AG08396 (cell line): Measurements from ENCODE around the gene WDR26.
"Not testable (repeated sequence)": the region's sequence is repeated elsewhere in the genome, so short reads cannot be mapped to it uniquely, and the experiment has no call there.

Experiments
- DNase-seq: peaks from one replicate; pipeline ENCODE4 v3.0.0; 2012; ENCODE audit warnings: low spot score, mixed read lengths

WDR26 gene

DNA sequence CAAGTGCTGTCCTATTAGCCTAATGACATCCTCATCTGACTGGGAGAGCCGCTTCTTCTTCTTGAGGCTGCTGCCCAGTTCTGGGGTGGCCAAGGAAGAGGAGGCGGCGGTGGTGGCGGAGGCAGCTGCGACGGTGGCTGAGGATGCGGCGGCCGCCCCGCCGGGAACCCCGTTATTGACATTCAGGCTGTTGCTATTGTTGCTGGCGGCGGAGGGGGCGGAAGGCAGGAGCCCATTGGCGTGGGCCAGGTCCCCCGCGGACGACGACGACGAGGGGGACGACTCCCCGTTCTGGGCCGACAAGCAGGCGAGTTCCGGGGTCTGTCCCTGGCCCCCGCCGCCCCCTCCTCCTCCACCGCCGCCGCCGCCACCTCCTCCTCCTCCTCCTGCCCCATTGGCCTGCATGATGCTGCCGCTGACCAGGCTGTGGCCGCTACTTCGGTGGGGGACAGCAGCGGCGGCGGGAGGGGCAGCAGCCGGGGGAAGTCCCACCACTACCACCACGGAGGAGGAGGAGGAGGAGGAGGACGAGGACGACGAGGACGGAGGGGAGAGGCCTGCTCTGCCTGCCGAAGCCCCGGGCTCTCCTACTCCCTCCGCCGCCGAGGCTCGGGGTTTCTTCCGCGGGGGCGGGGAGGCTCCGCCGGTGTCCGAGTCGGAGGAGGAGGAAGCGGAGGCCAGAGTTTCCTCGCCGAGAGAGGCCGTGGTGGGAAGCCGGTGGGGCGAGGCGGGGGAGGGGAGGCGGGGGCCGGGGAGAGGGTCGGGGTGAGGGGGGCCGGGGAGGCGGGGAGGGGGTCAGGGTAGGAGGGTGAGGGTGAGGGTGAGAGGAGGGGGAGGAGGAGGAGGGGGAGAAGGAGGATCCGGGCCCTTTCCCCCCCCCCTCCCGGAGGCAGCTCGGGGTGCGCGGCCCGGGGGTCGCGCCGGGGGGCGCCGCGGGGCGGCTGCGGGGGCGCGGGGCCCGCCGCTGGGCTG, 610 bp downstream of the WDR26 start:
- DNase-seq, result peak; percentile 34

GRCh38 chr1:224433041-224433691, 1.4 kb downstream of the WDR26 start:
- peak; percentile 25 for DNase-seq

- no peak for DNase-seq
Observed at GRCh38 chr1:224432672-224433040, 1.9 kb downstream of the WDR26 start.

DNA sequence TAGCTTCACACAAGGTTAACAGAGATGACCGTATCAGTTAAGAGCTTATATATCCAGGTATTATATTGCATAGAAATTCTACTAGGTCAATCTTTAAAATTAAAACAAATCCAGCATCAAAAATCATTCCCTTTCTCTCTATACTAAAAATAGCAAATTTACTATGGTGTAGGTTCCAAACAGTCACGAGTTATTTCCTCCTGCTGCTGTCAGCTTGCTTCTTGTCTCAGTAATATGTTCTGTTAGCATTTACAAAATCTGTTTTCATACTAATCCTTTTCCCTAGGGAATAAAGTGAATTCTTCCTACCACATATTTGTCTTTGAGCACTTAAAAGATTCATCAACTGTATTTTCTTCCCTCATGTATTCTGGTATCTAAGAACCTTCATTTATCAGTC, 2.5 kb downstream of the WDR26 start:
- DNase-seq, result no peak

GRCh38 chr1:224431726-224432125, 2.9 kb downstream of the WDR26 start:
- DNase-seq, result no peak

DNA sequence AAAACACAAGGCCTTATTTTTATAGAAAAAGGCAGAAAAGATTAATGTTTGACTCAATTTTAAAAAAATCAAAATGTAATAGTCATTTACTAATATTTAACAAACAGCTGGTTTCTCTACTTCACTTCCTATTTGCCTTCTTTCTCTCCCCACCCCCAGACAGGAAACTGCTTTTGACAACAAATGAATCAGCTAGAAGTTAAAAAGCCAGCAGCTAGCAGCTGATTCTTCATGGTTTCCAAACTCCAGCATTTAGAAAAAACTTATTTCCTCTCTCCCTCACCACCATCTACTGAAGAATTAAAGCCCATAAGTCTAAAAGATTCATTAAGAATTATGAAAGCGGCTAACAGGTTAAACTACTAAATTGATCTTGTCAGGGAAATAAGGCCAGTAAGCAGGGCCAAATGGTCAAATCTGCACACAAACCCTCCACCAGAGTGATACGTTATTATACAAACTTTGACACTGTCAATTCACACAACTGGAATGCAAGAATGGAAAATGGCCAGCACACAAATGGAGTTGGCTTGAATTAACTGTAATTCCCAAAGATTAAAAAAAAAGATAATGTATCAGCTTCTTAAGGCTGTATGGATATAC, 4.0 kb downstream of the WDR26 start:
- peak; percentile 42 for DNase-seq

GRCh38 chr1:224429616-224430326, 4.8 kb downstream of the WDR26 start:
- no peak for DNase-seq

DNA sequence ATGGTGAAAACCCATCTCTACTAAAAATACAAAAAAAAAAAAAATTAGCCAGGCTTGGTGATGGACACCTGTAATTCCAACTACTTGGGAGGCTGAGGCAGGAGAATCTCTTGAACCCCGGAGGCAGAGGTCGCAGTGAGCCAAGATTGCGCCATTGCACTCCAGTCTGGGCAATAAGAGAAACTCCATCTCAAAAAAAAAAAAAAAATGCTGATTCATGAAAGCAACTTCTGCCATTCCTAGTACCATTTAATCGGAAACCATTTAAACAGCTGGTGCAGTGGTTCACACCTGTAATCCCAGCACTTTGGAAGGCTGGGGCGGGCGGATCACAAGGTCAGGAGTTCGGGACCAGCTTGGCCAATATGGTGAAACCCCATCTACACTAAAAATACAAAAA, 5.9 kb downstream of the WDR26 start:
- not testable (repeated sequence) for DNase-seq

DNA sequence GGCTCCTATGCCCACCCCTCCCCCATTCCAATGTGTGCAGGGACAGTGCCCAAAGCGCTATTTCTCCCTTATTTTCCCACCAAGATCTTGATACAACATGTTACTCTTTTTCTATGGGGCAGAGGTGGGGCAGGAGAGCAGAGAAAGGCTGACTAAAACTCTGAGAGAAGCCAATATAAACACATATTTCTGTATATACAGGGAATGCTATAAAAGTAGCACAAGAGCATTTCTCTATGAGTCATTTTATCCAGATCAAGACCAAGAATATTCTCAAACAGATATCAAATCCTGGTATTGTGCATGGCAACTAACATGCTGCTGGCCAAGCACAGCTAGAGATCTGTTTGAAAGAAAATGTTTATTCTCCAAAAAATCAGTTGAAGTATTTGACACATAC, 7.3 kb downstream of the WDR26 start:
- DNase-seq, result peak; percentile 73

DNA sequence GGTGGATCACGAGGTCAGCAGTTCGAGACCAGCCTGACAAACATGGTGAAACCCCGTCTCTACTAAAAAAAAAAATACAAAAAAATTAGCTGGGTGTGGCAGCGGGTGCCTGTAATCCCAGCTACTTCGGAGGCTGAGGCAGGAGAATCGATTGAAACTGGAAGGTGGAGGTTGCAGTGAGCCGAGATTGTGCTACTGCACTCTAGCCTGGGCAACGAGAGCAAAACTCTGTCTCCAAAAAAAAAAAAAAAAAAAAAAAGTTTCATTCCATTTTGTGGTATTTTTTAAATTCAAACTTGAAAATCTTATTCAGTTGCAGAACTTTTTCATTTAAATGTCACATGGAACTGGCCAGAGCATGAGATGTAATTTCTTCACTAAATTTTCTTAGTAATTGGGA, 7.7 kb downstream of the WDR26 start:
- DNase-seq, result not testable (repeated sequence)

DNA sequence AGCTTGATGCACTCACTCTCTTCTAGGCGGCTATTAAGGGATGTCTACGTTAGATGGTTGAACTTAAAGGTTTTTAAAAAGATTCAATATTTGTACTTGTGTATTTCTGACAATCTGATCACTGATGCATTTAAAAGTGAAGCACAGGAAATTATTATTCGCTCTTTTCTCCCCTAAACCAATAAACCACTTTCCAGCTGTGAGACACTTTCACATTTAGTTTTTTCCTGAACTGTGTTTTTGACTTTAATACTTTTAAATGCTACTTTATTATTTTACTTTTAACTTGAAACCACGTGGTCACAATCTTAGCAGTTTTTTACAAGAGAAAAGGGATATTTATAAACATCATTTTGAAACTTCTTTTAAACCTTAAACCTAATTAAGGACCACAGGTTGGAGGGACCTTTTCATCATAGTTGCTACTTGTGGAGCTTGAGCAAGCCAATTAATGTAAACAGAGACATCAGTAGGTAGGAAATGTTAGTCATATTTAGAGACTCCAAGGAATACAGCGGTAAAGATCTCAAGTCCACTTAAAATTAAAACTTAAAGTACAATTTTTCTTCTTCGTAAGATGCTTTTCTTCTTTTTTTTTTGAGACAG, 9.2 kb downstream of the WDR26 start:
- DNase-seq, result no peak

DNA sequence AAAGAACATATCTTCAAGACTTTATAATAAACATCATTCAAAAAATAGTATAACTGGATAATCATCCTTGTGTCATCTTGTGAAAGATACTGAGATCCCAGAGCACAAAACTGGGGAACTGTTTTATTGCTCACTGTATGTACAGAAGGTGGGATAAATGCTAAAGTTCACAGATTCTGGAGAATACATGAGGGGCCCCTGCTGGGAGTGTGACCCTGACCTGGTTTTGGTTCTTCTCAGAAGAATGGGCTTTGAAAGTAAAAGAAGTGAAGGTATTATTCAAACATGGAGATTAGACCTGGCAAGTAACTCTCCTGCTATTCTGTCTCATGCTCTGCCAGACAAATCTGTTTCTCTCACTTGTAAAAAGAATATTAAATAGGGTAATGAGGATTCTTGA, 14.5 kb downstream of the WDR26 start:
- no peak for DNase-seq

DNA sequence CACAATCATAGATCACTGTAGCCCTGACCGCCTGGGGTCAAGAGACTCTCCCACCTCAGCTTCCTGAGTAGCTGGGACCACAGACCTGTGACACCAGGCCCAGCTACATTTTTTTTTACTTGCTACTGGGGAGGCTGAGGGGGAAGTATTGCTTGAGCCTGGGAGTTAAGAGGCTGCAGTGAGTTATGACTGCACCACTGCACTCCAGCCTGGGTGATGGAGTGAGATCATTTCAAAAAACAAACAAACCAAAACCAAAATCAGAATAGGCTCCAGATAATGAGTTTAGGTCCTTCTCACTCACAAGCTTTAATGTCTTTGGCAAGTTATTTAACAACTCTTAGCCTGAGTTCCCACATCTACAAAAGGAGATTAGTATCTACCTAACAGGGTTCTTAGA, 22.8 kb downstream of the WDR26 start:
- no peak for DNase-seq

DNA sequence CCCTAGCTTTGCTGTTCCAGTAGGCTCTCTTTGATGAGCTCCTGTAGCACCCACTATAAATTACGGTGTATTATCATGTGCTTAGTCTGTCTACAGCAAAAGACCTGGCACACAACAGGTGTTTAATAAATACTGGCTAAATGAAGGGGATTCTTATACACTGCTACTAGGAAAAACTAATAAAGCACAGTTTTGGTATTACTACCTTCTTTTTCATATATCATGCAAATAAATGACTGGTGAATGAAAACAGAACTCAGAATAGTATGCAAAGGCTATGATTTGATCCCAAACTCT, 26.4 kb downstream of the WDR26 start:
- DNase-seq, result no peak

GRCh38 chr1:224407571-224408293, 26.9 kb downstream of the WDR26 start:
- no peak for DNase-seq

DNA sequence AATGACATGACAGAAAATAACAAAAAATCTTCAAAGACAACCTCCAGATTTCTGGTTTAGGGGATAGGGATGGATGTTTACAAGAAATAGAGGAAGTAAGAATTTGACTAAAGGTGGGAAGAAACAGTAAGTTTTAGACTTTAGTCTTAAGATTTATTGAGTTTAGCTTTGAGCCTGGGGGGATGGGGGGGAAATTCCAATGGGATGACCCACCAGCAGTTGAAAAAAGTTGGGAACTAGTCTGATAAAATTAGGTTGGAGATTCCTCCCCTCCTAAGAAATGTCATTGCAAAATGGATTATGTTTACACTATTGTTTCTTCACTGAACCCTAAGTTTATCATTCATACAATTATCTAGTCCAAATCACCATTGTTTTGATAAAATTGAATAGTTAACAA, 28.4 kb downstream of the WDR26 start:
- DNase-seq, result no peak

GRCh38 chr1:224405604-224405970, 29.0 kb downstream of the WDR26 start:
- no peak for DNase-seq

DNA sequence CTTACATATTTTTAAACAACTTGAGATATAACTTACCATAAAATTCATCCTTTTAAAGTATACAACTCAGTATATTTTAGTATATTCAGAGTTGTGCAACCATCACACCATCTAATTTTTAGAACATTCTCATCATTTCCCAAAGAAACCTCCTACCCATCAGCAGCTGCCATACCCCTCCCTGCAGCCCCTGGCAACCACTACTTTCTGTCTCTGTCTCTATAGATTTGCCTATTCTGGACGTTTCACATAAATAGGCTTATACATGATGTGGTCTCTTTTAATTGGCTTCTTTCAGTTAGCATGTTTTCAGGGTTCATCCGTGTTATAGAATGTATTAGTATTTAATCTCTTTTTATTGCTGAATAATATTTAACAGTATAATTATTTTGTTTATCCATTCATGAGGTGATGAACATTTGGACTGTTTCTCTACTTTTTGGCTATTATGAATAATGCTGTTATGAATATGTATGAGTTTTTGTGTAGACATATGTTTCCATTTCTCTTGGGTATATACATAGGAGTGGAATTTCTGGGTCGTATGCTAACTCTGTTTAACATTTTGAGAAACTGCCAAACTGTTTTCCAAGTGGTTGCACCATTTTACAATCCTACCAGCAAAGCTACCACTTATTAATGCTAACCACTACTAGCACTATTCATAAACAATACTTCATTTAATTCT, 29.5 kb downstream of the WDR26 start:
- no peak for DNase-seq

- DNase-seq, result no peak
Observed at GRCh38 chr1:224402472-224403036, 32.0 kb downstream of the WDR26 start.

DNA sequence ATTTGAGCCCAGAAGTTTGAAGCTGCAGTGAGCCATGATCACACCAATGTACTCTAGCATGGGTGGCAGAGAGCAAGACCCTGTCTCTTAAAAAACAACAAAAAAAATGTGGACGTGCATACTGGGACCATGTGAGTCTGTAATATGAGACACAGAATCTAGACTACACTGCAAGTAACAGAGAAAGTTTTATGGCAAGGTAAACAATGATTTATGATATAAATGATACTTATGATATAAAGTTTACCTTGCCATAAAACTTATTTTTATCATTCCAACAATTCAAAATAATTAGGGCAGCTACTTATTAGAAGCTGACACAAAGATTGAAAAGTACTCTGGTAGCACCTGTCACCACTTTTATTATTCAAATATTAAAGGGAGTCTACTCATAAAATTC, 34.7 kb downstream of the WDR26 start:
- no peak for DNase-seq

DNA sequence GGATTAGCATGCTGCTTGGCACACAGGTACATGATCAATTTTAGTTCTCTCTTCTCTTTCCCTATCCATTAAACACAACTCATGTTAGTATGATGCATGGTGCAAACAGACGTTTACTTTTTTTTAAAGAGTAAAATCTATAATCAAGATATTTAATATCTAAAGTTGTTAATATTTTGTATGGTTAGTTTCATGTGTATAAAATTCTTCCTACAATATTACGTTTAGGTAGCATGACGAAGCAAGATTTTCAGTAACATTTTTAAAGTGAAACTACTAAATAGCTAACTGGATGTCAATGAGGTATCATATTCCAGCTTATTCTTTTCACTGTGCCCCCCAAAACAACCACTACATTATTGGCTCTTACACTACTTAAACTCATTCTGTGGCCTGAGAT, 41.3 kb downstream of the WDR26 start:
- no peak for DNase-seq
